PC-3 (cell line): ENCODE measurements around the gene PRAMEF17. TPM values are rescaled to one million over a fixed set of nuclear protein-coding genes. Genes with fewer than 3 reads are reported as not detected.
"Not testable (repeated sequence)": the region's sequence is repeated elsewhere in the genome, so short reads cannot be mapped to it uniquely, and the experiment has no call there.

Experiments used
- ATAC-seq: fragments of 200-7000 bp; cut with Tn5 transposase; 2 replicates; pipeline ENCODE4 v1.9.1; 2020; ENCODE audit warnings: mild to moderate bottlenecking, moderate library complexity
- BruUV-seq: library from RNA; stranded (reverse); fragments of 400-500 nt; replicated peaks from 2 replicates; lab custom pipeline; 2021; lab: Mats Ljungman, UMichigan
- CTCF ChIA-PET: fragments of 300-600 bp; sonication (Branson Sonifier 250); formaldehyde crosslinking; loops from one replicate; lab custom pipeline; 2022; ENCODE audit warnings: antibody characterized with exemption; lab: Charles Lee
- POLR2A ChIA-PET: fragments of 300-600 bp; sonication (Branson Sonifier 250); formaldehyde crosslinking; loops from one replicate; lab custom pipeline; 2022; ENCODE audit warnings: antibody characterized with exemption; ENCODE audit not compliant: unreplicated experiment; lab: Charles Lee
- DNase-seq: peaks from one replicate; pipeline ENCODE4 v3.0.0-alpha.2; 2015
- H2AFZ ChIP-seq: fragments of 300-600 bp; sonication (generic); 2 replicates; pipeline ENCODE4 v1.6.0; 2016; ENCODE audit warnings: antibody characterized with exemption, low read length
- H3F3A ChIP-seq: fragments of 300-600 bp; sonication (generic); one replicate; pipeline ENCODE4 v1.6.0; 2017; ENCODE audit warnings: antibody characterized with exemption, low read length, control low read depth, mild to moderate bottlenecking; ENCODE audit not compliant: unreplicated experiment
- H3K27ac ChIP-seq: fragments of 300-600 bp; sonication (generic); 2 replicates; pipeline ENCODE4 v1.5.1; 2016; ENCODE audit warnings: mild to moderate bottlenecking, low read length
- H3K27me3 ChIP-seq: fragments of 300-600 bp; sonication (generic); 2 replicates; pipeline ENCODE4 v1.6.1; 2016; ENCODE audit warnings: low read length, mixed read lengths
- H3K36me3 ChIP-seq: fragments of 300-600 bp; sonication (generic); 2 replicates; pipeline ENCODE4 v1.6.1; 2016; ENCODE audit warnings: low read depth, mixed run types, low read length, mixed read lengths
- H3K4me1 ChIP-seq: fragments of 300-600 bp; sonication (generic); 2 replicates; pipeline ENCODE4 v1.5.1; 2016; ENCODE audit warnings: low read length; ENCODE audit not compliant: insufficient read depth
- H3K4me2 ChIP-seq: fragments of 300-600 bp; sonication (generic); 2 replicates; pipeline ENCODE4 v1.6.0; 2016; ENCODE audit warnings: low read length
- H3K4me3 ChIP-seq: fragments of 300-600 bp; sonication (generic); 2 replicates; pipeline ENCODE4 v1.5.1; 2016; ENCODE audit warnings: mild to moderate bottlenecking, low read length, mixed read lengths
- H3K79me2 ChIP-seq: fragments of 300-600 bp; sonication (generic); 2 replicates; pipeline ENCODE4 v1.6.1; 2017; ENCODE audit warnings: low read length, mixed read lengths
- H3K9ac ChIP-seq: fragments of 300-600 bp; sonication (generic); 2 replicates; pipeline ENCODE4 v1.6.0; 2016; ENCODE audit warnings: mild to moderate bottlenecking, low read length
- H3K9me2 ChIP-seq: fragments of 300-600 bp; sonication (generic); replicated peaks from 2 replicates; pipeline ENCODE4 v1.6.1; 2016; ENCODE audit warnings: mixed run types, low read length, mixed read lengths
- H3K9me3 ChIP-seq: fragments of 300-600 bp; sonication (generic); 2 replicates; pipeline ENCODE4 v1.6.1; 2016; ENCODE audit warnings: low read length, mixed read lengths
- H4K20me1 ChIP-seq: fragments of 300-600 bp; sonication (generic); 2 replicates; pipeline ENCODE4 v1.6.1; 2016; ENCODE audit warnings: low read length, mixed read lengths
- CTCF ChIP-seq: fragments of 300-600 bp; sonication (generic); conservative IDR thresholded peaks from 2 replicates; pipeline ENCODE4 v1.5.1; 2017; ENCODE audit warnings: antibody characterized with exemption, low read depth, mild to moderate bottlenecking, low read length
- EZH2 ChIP-seq: fragments of 300-600 bp; sonication (generic); IDR thresholded peaks from one replicate; pipeline ENCODE4 v1.6.1; 2017; ENCODE audit warnings: antibody characterized with exemption, mild to moderate bottlenecking, low read length; ENCODE audit not compliant: unreplicated experiment
- EZH2phosphoT487 ChIP-seq: fragments of 300-600 bp; sonication (generic); IDR thresholded peaks from 2 replicates; pipeline ENCODE4 v1.6.1; 2018; ENCODE audit warnings: mild to moderate bottlenecking, antibody characterized with exemption, low read length, borderline replicate concordance
- intact Hi-C: fragments of 100-400 bp; cut with micrococcal nuclease; formaldehyde crosslinking; loops from 2 replicates; pipeline ENCODE4 v1.9.0; 2023
- total RNA-seq: library from RNA; depleted of rRNA; stranded (reverse); fragments of >200 nt; gene quantifications from 2 replicates; pipeline ENCODE4 v1.2.3, GENCODE V29; 2014

PRAMEF17 gene
- total RNA-seq, 1 experiment from 2014 or later = not detected

- ATAC-seq = no peak
- Histone ChIP-seq H3K27me3 (peaks cover 13% of the 10 kb centered on the region; the same call in 1 of the 2 replicates), H3K4me3 (no peak overlapping the region), H3K4me2 (no peak overlapping the region), H3K36me3 (no peaks in the 10 kb centered on the region), H3K9me3 (no peaks in the 10 kb centered on the region), H4K20me1 (no peaks in the 10 kb centered on the region), H3K4me1 (no peaks in the 10 kb centered on the region), H3K27ac (no peak overlapping the region), H2AFZ (no peak overlapping the region), H3F3A (no peaks in the 10 kb centered on the region), H3K9me2 (no peaks in the 10 kb centered on the region), H3K79me2 (no peaks in the 10 kb centered on the region), H3K9ac (no peak overlapping the region)
- intact Hi-C loops = no loop called here
- DNase-seq = no peak
- CTCF ChIA-PET = no interaction called here
- BruUV-seq = no TSS peak
- no peak for TF ChIP-seq CTCF
- TF ChIP-seq EZH2phosphoT487 = no peak
- TF ChIP-seq EZH2 = no peak
- POLR2A ChIA-PET = no interaction called here
Measured at GRCh38 chr1:13432251-13432650, 42.8 kb downstream of the PRAMEF17 start.

GRCh38 chr1:13433694-13434358 lies 44.4 kb downstream of the PRAMEF17 start:
- H3K4me2 ChIP-seq, H2AFZ ChIP-seq, H3K4me1 ChIP-seq, H3K9me3 ChIP-seq, H3K9me2 ChIP-seq, DNase-seq, H3K4me3 ChIP-seq, H3K36me3 ChIP-seq, CTCF ChIA-PET, intact Hi-C loops, H3K79me2 ChIP-seq, POLR2A ChIA-PET, H3F3A ChIP-seq, H4K20me1 ChIP-seq, BruUV-seq, ATAC-seq, H3K9ac ChIP-seq, H3K27ac ChIP-seq: not testable (repeated sequence)
- H3K27me3 ChIP-seq = peaks cover 24% of the 10 kb centered on the region

- Histone ChIP-seq H3K9me2 (no peaks in the 10 kb centered on the region), H4K20me1 (no peaks in the 10 kb centered on the region), H3F3A (no peaks in the 10 kb centered on the region), H3K9ac (no peak overlapping the region), H3K79me2 (no peaks in the 10 kb centered on the region), H3K9me3 (no peaks in the 10 kb centered on the region), H2AFZ (no peak overlapping the region), H3K27ac (no peak overlapping the region), H3K36me3 (no peaks in the 10 kb centered on the region), H3K4me3 (no peak overlapping the region), H3K4me2 (no peak overlapping the region), H3K27me3 (peaks cover 24% of the 10 kb centered on the region), H3K4me1 (no peaks in the 10 kb centered on the region)
- DNase-seq (no peak), ATAC-seq (no peak)
- ChIA-PET POLR2A (no interaction called here), CTCF (no interaction called here)
- intact Hi-C loops = no loop called here
- TF ChIP-seq EZH2phosphoT487 (no peak), EZH2 (no peak), CTCF (no peak)
- no TSS peak for BruUV-seq
Measured at GRCh38 chr1:13435458-13435857, 46.0 kb downstream of the PRAMEF17 start.

DNA sequence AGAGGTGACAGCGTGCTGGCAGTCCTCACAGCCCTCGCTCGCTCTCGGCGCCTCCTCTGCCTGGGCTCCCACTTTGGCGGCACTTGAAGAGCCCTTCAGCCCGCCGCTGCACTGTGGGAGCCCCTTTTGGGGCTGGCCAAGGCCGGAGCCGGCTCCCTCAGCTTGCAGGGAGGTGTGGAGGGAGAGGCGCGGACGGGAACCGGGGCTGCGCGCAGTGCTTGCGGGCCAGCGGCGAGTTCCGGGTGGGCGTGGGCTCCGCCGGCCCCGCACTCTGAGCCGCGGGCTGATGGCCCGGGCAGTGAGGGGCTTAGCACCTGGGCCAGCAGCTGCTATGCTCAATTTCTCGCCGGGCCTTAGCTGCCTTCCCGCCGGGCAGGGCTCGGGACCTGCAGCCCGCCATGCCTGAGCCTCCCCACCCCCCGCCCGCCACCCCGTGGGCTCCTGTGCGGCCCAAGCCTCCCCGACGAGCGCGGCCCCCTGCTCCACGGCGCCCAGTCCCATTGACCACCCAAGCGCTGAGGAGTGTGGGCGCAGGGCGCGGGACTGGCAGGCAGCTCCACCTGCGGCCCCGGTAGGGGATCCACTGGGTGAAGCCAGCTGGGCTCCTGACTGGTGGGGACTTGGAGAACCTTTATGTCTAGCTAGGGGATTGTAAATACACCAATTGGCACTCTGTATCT lies 49.8 kb downstream of the PRAMEF17 start:
- H3F3A ChIP-seq, H3K9me3 ChIP-seq, H3K4me2 ChIP-seq, H2AFZ ChIP-seq, POLR2A ChIA-PET, H3K79me2 ChIP-seq, DNase-seq, H3K4me3 ChIP-seq, BruUV-seq, H3K9ac ChIP-seq, ATAC-seq, intact Hi-C loops, H3K27ac ChIP-seq, H3K9me2 ChIP-seq, H3K36me3 ChIP-seq, H4K20me1 ChIP-seq, CTCF ChIA-PET, H3K4me1 ChIP-seq: not testable (repeated sequence)
- H3K27me3 ChIP-seq = peaks cover 24% of the 10 kb centered on the region
